CD4-positive, alpha-beta T cell treated with Interleukin-15 for 4 hours (primary cell): ENCODE data around the gene MICB.

ENCODE experiments used
- DNase-seq: peaks from one replicate; pipeline ENCODE4 v3.0.0-alpha.2; 2020; ENCODE audit warnings: low spot score

MICB gene

GRCh38 chr6:31541059-31541657 lies 43.2 kb downstream of the MICB start:
- DNase-seq: peak; percentile 82

GRCh38 chr6:31541658-31542521 lies 43.9 kb downstream of the MICB start, which contains the start of gene DDX39B:
DDX39B (minus strand) TSS chr6:31542003; CDS start chr6:31540532, 1,471 bp downstream.
- peak; percentile 96 for DNase-seq

- no peak for DNase-seq
Measured at GRCh38 chr6:31543639-31544038, 45.7 kb downstream of the MICB start.

GRCh38 chr6:31544676-31545075 lies 46.7 kb downstream of the MICB start:
- no peak for DNase-seq

GRCh38 chr6:31545291-31545690 lies 47.3 kb downstream of the MICB start:
- no peak for DNase-seq

GRCh38 chr6:31546339-31546957 lies 48.5 kb downstream of the MICB start, which contains the start of gene ATP6V1G2:
ATP6V1G2 (minus strand) TSS chr6:31546608; CDS start chr6:31546559, 49 bp downstream.
- DNase-seq: peak; percentile 88

- peak; percentile 89 for DNase-seq
Measured at GRCh38 chr6:31546958-31547726, 49.2 kb downstream of the MICB start, which contains the start of gene NFKBIL1. NFKBIL1 (plus strand) TSS chr6:31547608; CDS start chr6:31547695, 87 bp downstream.

- DNase-seq: no peak
Measured at GRCh38 chr6:31547727-31548543, 50.0 kb downstream of the MICB start.

GRCh38 chr6:31548544-31548873 lies 50.6 kb downstream of the MICB start:
- no peak for DNase-seq

GRCh38 chr6:31551371-31551770 lies 53.4 kb downstream of the MICB start:
- DNase-seq: peak; percentile 78

- DNase-seq: no peak
Measured at GRCh38 chr6:31556307-31556706, 58.4 kb downstream of the MICB start.

GRCh38 chr6:31557443-31558317 lies 59.7 kb downstream of the MICB start:
- no peak for DNase-seq

GRCh38 chr6:31558318-31558625 lies 60.3 kb downstream of the MICB start:
- no peak for DNase-seq

GRCh38 chr6:31558631-31559500 lies 60.9 kb downstream of the MICB start:
- peak; percentile 69 for DNase-seq

- no peak for DNase-seq
Measured at GRCh38 chr6:31559606-31559957, 61.6 kb downstream of the MICB start.

GRCh38 chr6:31559958-31560696 lies 62.2 kb downstream of the MICB start:
- DNase-seq: peak; percentile 58

GRCh38 chr6:31560697-31561058 lies 62.7 kb downstream of the MICB start:
- no peak for DNase-seq
